GM19099 (cell line): ENCODE results near the gene HOXA9.

Experiments used
- POLR2A ChIP-seq: IDR thresholded peaks from 3 replicates; pipeline ENCODE4 v1.6.1; 2011; ENCODE audit warnings: low read depth; ENCODE audit not compliant: insufficient read length; ENCODE audit errors: extremely low read depth

HOXA9 gene

GRCh38 chr7:27165089-27165995, at the start of gene HOXA9:
Gene HOXA9 (minus strand): TSS chr7:27165537. CDS start chr7:27165457, 80 bp downstream.
- TF ChIP-seq POLR2A = no peak

- no peak for TF ChIP-seq POLR2A
These were observed 49.1 kb upstream of the HOXA9 start for GRCh38 chr7:27214239-27214950.

GRCh38 chr7:27213433-27214238, 48.3 kb upstream of the HOXA9 start:
- no peak for TF ChIP-seq POLR2A

- TF ChIP-seq POLR2A = no peak
These were observed 47.4 kb upstream of the HOXA9 start for GRCh38 chr7:27212497-27213432.

- no peak for TF ChIP-seq POLR2A
These were observed 46.4 kb upstream of the HOXA9 start for GRCh38 chr7:27211764-27212204.

- no peak for TF ChIP-seq POLR2A
These were observed 45.7 kb upstream of the HOXA9 start for GRCh38 chr7:27211084-27211446.

GRCh38 chr7:27210441-27211083, 45.2 kb upstream of the HOXA9 start:
- TF ChIP-seq POLR2A = no peak

GRCh38 chr7:27209933-27210440, 44.6 kb upstream of the HOXA9 start:
- TF ChIP-seq POLR2A = no peak

- TF ChIP-seq POLR2A = no peak
These were observed 43.7 kb upstream of the HOXA9 start for GRCh38 chr7:27208998-27209397.

- TF ChIP-seq POLR2A = no peak
These were observed 42.1 kb upstream of the HOXA9 start for GRCh38 chr7:27207348-27207985.

GRCh38 chr7:27205325-27206280, 40.3 kb upstream of the HOXA9 start:
- TF ChIP-seq POLR2A = no peak

GRCh38 chr7:27204851-27205322, 39.5 kb upstream of the HOXA9 start:
- TF ChIP-seq POLR2A = no peak

- no peak for TF ChIP-seq POLR2A
These were observed 38.7 kb upstream of the HOXA9 start for GRCh38 chr7:27203964-27204594.
